Measurements from ENCODE around the gene TMEM234. TPM values are rescaled to one million over a fixed set of nuclear protein-coding genes. Genes with fewer than 3 reads are reported as not detected.

The TMEM234 gene
- total RNA-seq, 1 donor from 2014 or later, result 14.4 TPM

DNA sequence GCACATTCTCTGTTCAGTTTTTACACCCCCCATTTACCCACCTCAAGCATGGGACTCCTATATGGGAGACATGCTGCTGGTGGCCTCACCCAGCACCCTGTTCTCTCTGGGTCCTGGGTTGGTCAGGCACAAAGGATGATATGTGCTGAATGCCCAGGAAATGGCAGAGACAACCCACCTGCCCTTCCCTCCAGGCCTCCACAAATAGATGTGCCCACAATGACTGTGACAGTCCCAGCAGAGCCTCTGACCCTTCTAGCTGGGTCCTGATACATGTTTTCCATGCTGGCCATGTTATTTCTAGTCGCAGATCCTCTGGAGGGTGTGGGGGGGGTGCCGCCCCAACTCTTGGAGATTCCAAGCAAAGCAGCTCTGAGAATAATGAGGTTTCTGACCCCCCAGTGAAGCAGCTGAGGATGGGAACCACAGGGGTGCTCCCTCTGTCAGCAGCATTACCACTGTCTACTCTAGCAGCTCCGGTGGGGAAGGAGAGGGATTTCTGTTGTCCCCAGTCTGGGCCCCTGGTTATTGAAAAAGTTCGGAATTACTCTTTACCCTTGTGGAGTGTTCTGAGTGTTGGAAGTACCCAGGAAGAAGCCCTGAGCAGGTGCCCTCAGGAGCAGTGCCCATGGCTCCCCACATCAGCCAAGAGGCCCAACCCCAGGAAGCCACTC lies 23.0 kb downstream of the TMEM234 start:
- no peak overlapping the region for H3K4me3 ChIP-seq (ENCODE audit: low read depth, low read length)
- TF ChIP-seq, protein P1, sequence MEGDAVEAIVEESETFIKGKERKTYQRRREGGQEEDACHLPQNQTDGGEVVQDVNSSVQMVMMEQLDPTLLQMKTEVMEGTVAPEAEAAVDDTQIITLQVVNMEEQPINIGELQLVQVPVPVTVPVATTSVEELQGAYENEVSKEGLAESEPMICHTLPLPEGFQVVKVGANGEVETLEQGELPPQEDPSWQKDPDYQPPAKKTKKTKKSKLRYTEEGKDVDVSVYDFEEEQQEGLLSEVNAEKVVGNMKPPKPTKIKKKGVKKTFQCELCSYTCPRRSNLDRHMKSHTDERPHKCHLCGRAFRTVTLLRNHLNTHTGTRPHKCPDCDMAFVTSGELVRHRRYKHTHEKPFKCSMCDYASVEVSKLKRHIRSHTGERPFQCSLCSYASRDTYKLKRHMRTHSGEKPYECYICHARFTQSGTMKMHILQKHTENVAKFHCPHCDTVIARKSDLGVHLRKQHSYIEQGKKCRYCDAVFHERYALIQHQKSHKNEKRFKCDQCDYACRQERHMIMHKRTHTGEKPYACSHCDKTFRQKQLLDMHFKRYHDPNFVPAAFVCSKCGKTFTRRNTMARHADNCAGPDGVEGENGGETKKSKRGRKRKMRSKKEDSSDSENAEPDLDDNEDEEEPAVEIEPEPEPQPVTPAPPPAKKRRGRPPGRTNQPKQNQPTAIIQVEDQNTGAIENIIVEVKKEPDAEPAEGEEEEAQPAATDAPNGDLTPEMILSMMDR (conservative IDR thresholded peaks at IDR 0.05; ENCODE audit: low read depth, low read length), result no peak
- DNase-seq (ENCODE audit: low read depth), result no peak

DNA sequence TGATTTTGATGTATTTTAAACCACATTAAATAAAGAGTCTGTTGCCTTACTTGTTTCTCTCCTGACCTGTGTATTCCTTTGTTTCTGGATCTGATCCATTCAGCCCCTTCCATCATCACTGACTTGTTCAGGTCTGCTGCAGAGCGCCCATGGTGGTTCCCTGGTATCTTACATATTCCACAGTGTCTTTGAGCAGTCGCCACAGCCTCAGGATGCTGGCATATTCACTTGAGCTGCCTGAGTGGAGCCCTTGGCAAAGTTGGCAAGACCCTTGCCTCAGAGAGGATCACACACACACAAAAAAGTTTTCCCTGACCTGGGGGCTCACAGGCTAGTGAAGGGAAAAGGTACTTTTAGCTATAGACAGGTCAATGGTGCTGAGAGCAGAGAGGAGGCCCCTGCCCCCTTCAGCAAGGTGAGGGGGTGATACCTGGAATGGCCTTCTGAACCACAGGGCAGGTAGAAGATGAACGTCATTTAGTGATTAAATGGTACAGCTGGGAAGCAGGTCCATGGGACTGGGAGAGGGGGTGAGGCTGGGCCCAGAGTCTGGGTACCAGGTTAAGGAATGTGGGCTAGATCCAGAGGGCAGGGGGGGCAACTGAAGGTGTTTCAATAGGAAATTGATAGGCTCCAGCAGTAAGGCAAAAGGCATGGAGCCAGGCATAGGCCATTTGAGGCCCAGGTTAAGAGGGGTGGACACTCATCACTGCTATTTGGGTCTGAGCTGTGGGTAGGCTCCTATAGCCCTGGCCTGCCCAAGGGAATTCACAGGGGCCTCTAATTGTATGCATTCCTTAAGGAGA lies 23.7 kb downstream of the TMEM234 start:
- no peak for DNase-seq (ENCODE audit: low read depth)
- no peak overlapping the region for H3K4me3 ChIP-seq (ENCODE audit: low read depth, low read length)
- TF ChIP-seq, protein P1 (conservative IDR thresholded peaks at IDR 0.05; ENCODE audit: low read depth, low read length), result no peak

DNA sequence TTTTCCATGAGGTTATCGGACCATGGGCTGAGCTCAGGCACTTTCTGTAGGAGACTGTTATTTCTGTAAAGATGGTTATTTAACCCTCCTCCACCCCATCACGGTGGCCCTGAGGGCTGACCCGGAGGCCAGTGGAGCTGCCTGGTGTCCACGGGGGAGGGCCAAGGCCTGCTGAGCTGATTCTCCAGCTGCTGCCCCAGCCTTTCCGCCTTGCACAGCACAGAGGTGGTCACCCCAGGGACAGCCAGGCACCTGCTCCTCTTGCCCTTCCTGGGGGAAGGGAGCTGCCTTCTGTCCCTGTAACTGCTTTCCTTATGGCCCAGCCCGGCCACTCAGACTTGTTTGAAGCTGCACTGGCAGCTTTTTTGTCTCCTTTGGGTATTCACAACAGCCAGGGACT lies 24.3 kb downstream of the TMEM234 start:
- H3K4me3 ChIP-seq (ENCODE audit: low read depth, low read length), result no peak overlapping the region
- TF ChIP-seq, protein P1 (conservative IDR thresholded peaks at IDR 0.05; ENCODE audit: low read depth, low read length), result no peak
- no peak for DNase-seq (ENCODE audit: low read depth)

DNA sequence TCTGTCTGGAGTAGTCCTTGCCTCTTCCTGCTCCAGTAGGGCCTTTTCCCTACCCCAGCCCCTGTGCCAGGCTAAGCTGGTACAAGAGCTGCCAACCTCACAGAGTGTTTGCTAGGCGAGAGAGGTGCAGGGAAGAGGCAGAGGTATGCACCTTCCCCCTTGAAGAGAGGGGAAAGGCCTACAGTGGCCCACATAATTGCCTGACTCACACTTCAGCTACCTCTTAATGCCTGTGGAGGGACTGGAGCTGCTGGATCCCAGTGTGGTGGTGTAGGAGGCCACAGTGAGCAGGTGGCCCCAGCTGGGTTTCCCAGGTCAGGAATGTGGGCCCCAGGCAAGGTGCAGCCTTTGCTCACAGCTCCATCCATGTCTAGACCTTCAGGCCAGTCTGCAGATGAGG lies 25.1 kb downstream of the TMEM234 start:
- DNase-seq (ENCODE audit: low read depth), result no peak
- no peak overlapping the region for H3K4me3 ChIP-seq (ENCODE audit: low read depth, low read length)
- TF ChIP-seq, protein P1 (conservative IDR thresholded peaks at IDR 0.05; ENCODE audit: low read depth, low read length), result no peak

DNA sequence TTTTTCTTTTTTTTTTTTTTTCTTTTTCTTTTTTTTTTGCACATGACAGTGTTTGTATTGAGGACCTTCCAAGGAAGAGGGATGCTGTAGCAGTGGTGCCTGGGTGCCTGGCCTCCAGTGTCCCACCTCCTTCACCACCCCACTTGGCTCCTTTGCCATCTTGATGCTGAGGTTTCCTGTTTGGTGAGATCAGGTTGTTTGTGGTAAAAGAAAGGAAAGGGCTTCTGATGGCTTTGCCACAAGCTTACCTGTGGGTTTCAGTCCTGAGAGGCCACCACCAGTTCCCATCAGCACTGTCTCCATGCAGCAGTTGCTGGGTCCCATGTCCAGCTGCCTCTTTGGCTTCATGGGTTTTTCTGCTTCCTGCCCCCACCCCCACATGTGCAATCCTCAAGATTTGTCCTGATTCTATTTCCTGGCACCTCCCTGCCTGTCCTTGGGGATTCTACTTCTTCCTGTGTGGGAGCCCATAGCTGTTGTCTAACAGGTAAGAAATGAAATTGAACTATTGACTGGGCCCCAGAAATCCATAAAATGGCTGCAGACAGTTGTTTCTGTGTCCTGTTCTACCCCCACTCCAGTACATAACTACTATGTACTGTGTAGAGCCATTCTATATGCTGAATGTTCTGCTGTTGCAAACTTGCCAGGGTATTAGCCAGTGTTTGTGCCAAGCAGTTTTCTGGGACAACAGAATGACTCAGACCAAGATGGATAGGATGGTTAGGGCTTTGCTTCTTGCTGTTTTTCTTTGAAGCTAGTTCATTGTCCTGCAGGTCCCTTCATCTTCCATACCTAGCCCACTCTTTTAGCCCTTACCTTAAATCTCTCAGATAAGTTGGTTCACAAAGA lies 26.0 kb downstream of the TMEM234 start:
- no peak for DNase-seq (ENCODE audit: low read depth)

DNA sequence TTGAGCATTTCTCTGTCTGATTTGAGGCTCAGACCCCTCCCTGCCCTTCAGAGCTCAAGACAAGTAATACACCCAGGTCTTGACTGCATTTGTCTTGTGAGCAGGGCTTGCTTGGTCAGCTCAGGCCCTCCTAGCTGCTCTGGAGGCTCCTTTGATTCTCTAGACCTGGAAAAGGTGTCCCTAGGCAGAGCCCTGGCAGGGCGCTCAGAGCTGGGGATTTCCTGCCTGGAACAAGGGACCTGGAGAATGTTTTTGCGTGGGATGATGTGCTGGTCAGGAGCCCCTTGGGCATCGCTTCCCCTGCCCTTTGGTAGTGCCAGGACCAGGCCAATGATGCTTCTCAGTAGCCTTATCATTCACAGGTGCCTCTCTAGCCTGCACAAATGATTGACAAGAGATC lies 26.6 kb downstream of the TMEM234 start:
- TF ChIP-seq, protein P1 (conservative IDR thresholded peaks at IDR 0.05; ENCODE audit: low read depth, low read length), result no peak
- H3K4me3 ChIP-seq (ENCODE audit: low read depth, low read length), result no peak overlapping the region
- no peak for DNase-seq (ENCODE audit: low read depth)

More for the DNA sequence above, 26.0 kb downstream of the TMEM234 start:
- TF ChIP-seq, protein P1 (conservative IDR thresholded peaks at IDR 0.05; ENCODE audit: low read depth, low read length), result no peak
- no peak overlapping the region for H3K4me3 ChIP-seq (ENCODE audit: low read depth, low read length)

Data from epithelial cell of proximal tubule (primary cell).